Activated CD4-positive, alpha-beta T cell treated with anti-CD3 and anti-CD28 coated beads, Interleukin-2, Interleukin-4, amounts not matched to agents 100 ng/mL and 50 ng/mL, durations not matched to agents 16 hours and 8 hours (primary cell): Measurements from ENCODE around the gene FBXW9.
"Not testable (repeated sequence)": the region's sequence is repeated elsewhere in the genome, so short reads cannot be mapped to it uniquely, and the experiment has no call there.

Experiments
- DNase-seq: peaks from one replicate; pipeline ENCODE4 v3.0.0-alpha.2; 2020; ENCODE audit warnings: low spot score

Gene FBXW9

GRCh38 chr19:12696366-12697335 is at the start of gene FBXW9:
TSS of gene FBXW9 (minus strand) at chr19:12696631. CDS start at chr19:12696581, 50 bp downstream.
- peak; percentile 96 for DNase-seq

- DNase-seq, result no peak
These were observed 48.9 kb upstream of the FBXW9 start for GRCh38 chr19:12745166-12745897.

- no peak for DNase-seq
These were observed 41.5 kb upstream of the FBXW9 start for GRCh38 chr19:12737835-12738351.

- peak; percentile 93 for DNase-seq
These were observed 40.8 kb upstream of the FBXW9 start, which contains the start of gene GET3 for GRCh38 chr19:12736995-12737834. TSS of gene GET3 (plus strand) at chr19:12737497. CDS start at chr19:12737506, 9 bp downstream.

GRCh38 chr19:12733369-12734214 is 37.2 kb upstream of the FBXW9 start:
- peak; percentile 78 for DNase-seq

GRCh38 chr19:12731337-12731736 is 34.9 kb upstream of the FBXW9 start:
- DNase-seq, result no peak

- DNase-seq, result no peak
These were observed 33.6 kb upstream of the FBXW9 start for GRCh38 chr19:12730064-12730463.

GRCh38 chr19:12727745-12728433 is 31.5 kb upstream of the FBXW9 start:
- no peak for DNase-seq

- no peak for DNase-seq
These were observed 30.5 kb upstream of the FBXW9 start for GRCh38 chr19:12726988-12727316.

- DNase-seq, result not testable (repeated sequence)
These were observed 29.2 kb upstream of the FBXW9 start for GRCh38 chr19:12725612-12726011.

- DNase-seq, result peak; percentile 86
These were observed 27.4 kb upstream of the FBXW9 start, which contains the start of gene TNPO2 for GRCh38 chr19:12723641-12724426. TSS of gene TNPO2 (minus strand) at chr19:12723932. CDS start at chr19:12720977, 2,955 bp downstream.

- DNase-seq, result no peak
These were observed 26.9 kb upstream of the FBXW9 start for GRCh38 chr19:12723381-12723640.

- peak; percentile 98 for DNase-seq
These were observed 26.3 kb upstream of the FBXW9 start for GRCh38 chr19:12722566-12723380.

GRCh38 chr19:12721656-12722565 is 25.5 kb upstream of the FBXW9 start:
- DNase-seq, result peak; percentile 41

GRCh38 chr19:12720851-12721655 is 24.6 kb upstream of the FBXW9 start:
- no peak for DNase-seq

- DNase-seq, result no peak
These were observed 23.9 kb upstream of the FBXW9 start for GRCh38 chr19:12720296-12720695.

GRCh38 chr19:12715929-12716328 is 19.5 kb upstream of the FBXW9 start:
- DNase-seq, result no peak
